ENCODE results near the gene PGM1.

The PGM1 gene

DNA sequence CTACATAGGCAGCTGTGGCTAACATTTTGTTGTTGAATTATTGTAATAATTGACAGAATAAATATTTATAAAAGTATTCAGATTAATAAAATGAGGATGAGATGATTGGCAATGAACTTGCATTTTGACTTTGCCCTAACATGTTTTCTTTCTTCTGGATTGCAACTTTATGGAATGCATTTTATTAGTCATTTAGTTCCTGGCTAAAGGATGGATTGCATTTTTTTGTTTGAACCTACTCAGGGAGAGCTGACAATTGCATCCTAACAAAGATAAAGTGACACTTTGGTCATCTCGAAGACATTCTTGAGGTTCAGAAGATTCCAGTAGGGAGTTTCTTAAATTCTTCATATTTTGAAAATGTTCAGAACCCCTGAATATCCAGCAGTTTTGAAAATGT, 37.5 kb downstream of the PGM1 start:
- FAIRE-seq (no peak), DNase-seq (ENCODE audit: insufficient read length, low spot score) (no peak)

- DNase-seq (ENCODE audit: insufficient read length, low spot score) (no peak), FAIRE-seq (no peak)
Measured at GRCh38 chr1:63632110-63632509, 38.9 kb downstream of the PGM1 start.

GRCh38 chr1:63633281-63633680, 40.1 kb downstream of the PGM1 start:
- FAIRE-seq (no peak), DNase-seq (ENCODE audit: insufficient read length, low spot score) (no peak)

DNA sequence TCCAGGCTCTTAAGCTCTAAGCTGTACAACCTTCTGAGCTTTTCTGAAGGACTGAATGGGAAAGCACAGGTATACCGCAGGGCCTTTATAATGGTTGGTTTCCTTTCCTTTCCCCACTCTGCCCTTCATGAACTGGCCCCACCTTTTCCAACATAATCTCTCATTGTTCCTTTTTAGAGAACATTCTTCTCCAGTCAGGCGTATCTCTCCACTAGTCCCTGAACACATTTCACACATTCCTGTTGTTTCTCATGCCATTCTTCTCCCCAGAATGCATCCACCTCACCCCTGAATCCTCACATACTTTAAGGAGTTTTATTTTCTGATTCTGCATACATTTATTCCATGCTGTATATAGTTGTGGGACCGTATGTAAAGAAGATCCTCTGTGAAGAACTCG, 41.3 kb downstream of the PGM1 start:
- DNase-seq (ENCODE audit: insufficient read length, low spot score) = no peak
- no peak for FAIRE-seq

DNA sequence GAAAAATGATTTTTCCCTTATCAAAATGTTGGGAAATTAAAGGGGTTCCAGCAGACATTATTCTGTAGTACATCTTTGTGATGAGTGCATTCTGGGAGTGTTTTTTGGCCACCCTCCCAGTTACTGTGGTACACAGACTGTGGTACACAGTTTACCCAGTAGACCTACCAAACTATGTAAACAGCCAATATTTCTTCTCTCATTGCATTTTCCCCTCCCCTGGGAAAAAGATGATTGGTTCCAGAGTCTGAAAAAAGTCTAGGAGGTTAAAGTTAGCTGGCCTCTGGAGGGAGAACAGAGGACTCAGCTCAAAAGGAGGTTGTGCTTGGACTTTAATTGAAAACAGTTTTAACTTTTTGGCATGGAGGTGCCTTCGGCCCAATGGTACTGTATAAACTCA, 42.5 kb downstream of the PGM1 start:
- no peak for DNase-seq (ENCODE audit: insufficient read length, low spot score)
- FAIRE-seq = no peak

DNA sequence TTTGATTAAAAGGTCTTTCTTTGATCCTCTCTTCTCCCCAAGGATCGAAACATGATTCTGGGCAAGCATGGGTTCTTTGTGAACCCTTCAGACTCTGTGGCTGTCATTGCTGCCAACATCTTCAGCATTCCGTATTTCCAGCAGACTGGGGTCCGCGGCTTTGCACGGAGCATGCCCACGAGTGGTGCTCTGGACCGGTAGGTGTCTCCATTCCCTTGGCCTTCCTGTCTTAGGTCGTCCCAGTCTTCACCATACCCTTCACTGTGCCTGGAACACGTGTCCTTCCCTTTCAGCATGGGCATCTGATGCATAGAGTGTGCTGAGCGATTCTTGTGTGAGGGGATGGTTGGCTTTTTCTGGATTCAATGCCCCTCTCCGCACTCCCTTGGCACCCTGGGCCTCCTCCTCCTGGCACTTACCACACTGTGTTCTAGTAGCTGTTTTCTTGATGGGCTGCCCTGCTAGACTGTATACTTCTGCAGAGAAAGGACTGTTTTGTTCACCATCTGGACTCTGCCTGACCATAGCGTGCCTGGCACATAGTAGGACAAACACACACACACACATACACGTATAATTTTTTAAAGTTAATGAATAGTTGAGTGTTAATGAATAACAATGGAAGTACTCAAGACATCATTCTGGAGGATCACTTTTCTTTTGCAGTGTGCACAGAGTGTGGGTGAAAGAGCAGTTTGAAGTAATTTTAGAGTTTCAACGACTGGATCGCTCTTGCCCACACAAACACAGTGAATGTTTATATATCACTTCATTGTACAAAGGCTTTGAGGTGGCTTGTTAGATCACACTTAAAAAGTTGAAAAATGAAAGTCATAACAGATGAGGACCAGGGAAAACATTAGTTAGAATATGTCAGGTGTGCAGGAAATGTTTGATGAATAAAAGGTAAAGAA, 43.2 kb downstream of the PGM1 start:
- DNase-seq (ENCODE audit: insufficient read length, low spot score) (no peak), FAIRE-seq (no peak)

- DNase-seq (ENCODE audit: insufficient read length, low spot score) (no peak), FAIRE-seq (no peak)
Measured at GRCh38 chr1:63638471-63638870, 45.3 kb downstream of the PGM1 start.

DNA sequence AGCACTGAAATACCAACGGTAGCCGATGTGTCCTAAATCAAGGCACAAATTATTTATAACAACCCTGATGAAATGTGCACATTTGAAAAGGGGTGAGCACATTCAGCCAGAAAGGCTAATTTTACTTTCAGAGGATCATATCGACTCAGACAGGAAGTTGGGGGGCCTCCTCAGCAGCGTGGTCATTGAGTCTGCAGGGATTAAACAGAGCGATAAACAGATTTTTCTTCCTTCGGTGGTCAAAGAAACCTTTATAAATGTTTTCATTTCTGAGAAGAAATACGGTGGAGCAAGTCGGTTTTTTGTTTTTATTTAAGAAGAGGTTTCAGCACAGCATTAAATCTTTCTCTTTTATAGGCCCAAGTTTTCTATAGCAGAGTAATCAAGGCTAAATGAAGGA, 45.7 kb downstream of the PGM1 start:
- no peak for FAIRE-seq
- no peak for DNase-seq (ENCODE audit: insufficient read length, low spot score)

- FAIRE-seq (no peak), DNase-seq (ENCODE audit: insufficient read length, low spot score) (no peak)
Measured at GRCh38 chr1:63640633-63641567, 47.7 kb downstream of the PGM1 start.

DNA sequence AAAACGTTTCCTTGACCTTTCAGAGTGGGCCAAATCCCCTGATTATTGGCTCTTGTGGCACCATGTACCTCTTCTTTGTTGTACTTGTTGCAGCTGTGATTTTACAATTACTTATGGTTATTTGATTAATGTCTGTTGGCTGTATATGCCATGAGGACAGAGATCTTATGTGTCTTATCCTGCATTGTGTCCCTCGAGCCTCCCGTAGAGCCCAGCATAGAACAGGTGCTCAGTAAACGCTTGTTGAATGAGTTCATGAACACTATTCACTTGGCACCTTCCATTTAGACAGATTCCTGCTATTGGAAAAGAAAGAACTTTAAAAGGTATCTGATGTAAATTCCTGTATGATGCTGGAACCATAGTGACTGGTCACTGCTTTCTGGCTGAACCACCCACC, 48.4 kb downstream of the PGM1 start:
- FAIRE-seq (no peak), DNase-seq (ENCODE audit: insufficient read length, low spot score) (no peak)

DNA sequence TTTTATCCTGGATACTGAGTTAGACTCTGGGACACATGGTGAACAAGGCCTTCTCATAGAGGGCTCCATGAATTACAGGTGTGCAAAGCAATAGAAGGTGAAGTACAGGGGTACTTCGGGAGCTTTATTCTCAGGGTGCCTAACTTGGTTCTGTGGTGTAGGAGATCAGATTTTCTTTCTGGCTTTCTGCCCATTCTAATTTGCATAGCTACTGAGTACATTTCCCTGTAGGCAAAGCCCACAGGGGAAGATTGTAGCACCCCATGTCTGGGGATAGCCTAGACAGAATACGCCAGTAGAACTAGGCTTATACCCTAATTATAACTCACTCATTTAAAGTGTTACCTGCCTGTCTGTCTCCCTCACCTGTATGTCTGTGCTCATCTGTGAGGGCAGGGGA, 49.7 kb downstream of the PGM1 start:
- FAIRE-seq = no peak
- DNase-seq (ENCODE audit: insufficient read length, low spot score) = no peak

- FAIRE-seq = no peak
- DNase-seq (ENCODE audit: insufficient read length, low spot score) = no peak
Measured at GRCh38 chr1:63643517-63643916, 50.3 kb downstream of the PGM1 start.

- DNase-seq (ENCODE audit: insufficient read length, low spot score) (no peak), FAIRE-seq (no peak)
Measured at GRCh38 chr1:63643926-63644325, 50.7 kb downstream of the PGM1 start.

DNA sequence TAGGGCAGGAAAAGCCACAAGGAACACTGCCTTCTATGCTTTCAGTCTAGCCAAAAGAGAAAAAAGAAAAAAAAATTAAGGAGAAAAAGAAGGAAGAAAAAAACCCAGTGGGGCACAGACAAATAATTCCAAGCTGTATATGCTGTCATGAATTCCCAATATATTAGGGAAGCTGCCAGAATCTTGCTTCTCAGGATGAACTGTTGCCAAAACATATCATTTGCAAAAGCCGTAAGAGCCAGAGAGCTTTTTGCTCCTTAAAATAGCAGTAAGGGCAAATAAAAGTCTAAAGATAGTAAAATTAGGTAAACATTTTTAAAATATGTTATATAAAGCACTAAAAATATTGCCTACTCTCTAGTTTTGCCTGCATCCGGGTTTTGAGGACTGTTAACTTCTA, 52.1 kb downstream of the PGM1 start:
- FAIRE-seq = no peak
- DNase-seq (ENCODE audit: insufficient read length, low spot score) = no peak

DNA sequence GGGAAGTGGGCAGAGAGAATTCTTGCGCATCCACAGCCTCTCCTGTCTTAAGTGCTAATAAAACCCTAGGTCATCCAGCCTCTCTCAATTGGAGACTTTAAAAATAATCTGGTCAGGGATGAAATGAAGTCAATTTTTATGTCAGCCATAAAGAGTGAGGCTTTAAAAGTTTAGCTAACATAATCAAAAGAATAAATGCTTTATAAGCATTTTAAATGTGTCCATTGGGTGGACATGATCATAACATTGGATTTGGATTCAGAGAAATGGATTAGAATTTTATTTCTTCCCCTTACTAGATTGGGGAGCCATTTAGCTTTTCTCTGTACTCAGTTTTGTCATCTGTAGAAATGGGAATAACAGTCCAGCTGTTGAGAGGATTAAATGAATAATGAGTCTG, 55.5 kb downstream of the PGM1 start:
- no peak for DNase-seq (ENCODE audit: insufficient read length, low spot score)
- FAIRE-seq = no peak

- no peak for FAIRE-seq
- no peak for DNase-seq (ENCODE audit: insufficient read length, low spot score)
Measured at GRCh38 chr1:63651161-63651701, 58.0 kb downstream of the PGM1 start.

- no peak for DNase-seq (ENCODE audit: insufficient read length, low spot score)
- no peak for FAIRE-seq
Measured at GRCh38 chr1:63653976-63654375, 60.8 kb downstream of the PGM1 start.

GRCh38 chr1:63659448-63659847, 66.2 kb downstream of the PGM1 start:
- DNase-seq (ENCODE audit: insufficient read length, low spot score) (no peak), FAIRE-seq (no peak)

DNA sequence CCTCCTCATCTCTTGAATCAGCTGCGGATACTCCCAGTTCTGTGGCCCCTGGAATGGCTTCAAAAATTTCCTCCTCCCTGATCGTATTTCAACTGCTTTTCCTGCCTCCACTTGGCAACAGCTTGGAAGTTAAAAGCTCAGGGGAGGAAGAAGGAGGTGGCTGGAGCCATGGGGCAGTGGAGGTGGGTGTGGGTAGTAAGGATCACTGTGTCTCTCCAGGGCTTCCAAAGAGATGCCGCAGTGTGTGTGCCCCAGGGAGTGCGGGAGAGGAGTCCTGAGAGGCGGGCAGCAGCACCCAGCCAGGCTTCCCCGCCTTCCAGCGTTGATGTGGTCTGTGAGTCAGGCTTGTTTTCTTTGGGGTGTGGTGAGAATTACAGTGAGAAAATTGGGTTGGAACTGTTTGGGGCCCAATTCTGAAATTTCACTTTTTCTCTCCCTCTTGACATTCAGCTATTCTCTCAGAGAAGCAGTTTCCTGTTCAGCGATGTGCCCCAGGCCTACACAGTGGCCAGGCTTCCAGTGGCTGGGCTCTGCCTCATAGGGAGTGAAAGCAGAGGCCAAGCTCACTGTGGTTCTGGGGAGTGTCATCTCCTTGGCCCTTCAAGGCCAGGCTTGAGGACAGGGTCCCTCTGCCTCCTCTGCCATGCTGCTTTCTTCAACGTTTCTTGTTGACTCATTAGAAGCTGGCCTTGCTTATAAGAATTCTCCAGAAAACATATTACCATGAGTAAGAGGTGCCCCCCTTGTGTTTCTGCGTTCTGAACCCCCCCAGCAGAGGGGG, 69.0 kb downstream of the PGM1 start:
- DNase-seq (ENCODE audit: insufficient read length, low spot score) (peak; percentile 25), FAIRE-seq (peak; percentile 16)

DNA sequence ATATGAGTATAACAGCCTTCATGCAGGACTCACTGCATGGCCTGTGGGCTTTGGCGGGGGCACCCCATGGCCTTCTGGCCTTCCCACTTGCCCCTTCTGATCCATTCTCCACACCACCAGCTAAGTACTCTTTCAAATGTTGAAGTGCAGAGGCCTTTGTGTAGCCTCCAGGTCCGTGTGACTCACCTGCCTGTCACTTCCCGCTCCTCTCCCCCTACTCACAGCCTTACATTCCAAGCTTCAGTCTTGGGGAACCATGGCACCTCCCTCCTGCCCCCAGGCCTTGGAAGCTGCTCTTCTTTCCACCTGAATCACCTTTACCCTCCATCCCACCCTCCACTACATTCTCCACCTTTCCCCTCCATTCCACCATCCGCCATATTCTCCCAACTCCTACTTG, 69.6 kb downstream of the PGM1 start:
- FAIRE-seq (no peak), DNase-seq (ENCODE audit: insufficient read length, low spot score) (peak; percentile 59)

DNA sequence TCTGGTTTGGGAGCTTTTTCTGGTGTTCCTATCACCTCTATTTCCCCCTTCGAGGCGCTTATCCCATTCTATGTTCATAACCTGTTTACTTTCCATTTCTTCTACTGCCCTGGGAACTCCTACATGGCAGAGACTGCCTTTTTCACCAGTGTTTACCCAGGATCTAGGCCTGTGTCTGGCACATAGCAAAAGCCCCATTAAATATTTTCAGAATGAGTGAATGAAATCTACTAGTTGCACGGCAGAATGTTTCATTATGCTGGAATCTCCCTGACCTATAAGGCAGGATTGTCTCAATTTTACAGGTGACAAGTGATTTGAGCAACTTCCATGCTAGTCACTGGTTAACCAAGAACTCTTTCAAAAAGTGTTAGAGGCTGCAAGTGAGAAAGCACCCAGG, 70.1 kb downstream of the PGM1 start:
- DNase-seq (ENCODE audit: insufficient read length, low spot score) (no peak), FAIRE-seq (no peak)

Data from HTR-8/SVneo (cell line).